SU-DHL-6 (cell line): ENCODE data around the gene TMEM239.

Source experiments
- H2AFZ ChIP-seq: fragments of 200-600 bp; sonication (generic); 2 replicates; pipeline ENCODE4 v1.6.1; 2014; ENCODE audit warnings: low read depth, mild to moderate bottlenecking, moderate library complexity, mixed read lengths, antibody characterized with exemption, low read length; ENCODE audit not compliant: severe bottlenecking
- H3F3A ChIP-seq: fragments of 200-600 bp; shearing (Covaris generic); 2 replicates; pipeline ENCODE4 v1.6.0; 2016; ENCODE audit warnings: antibody characterized with exemption, mild to moderate bottlenecking; ENCODE audit not compliant: insufficient read depth
- H3K27ac ChIP-seq: fragments of 200-600 bp; sonication (generic); 2 replicates; pipeline ENCODE4 v1.5.1; 2016; ENCODE audit warnings: low read depth, mild to moderate bottlenecking, low read length, moderate library complexity, mixed read lengths
- H3K27me3 ChIP-seq: fragments of 200-600 bp; sonication (generic), shearing (Covaris generic); 2 replicates; pipeline ENCODE4 v1.6.0; 2014; ENCODE audit warnings: mild to moderate bottlenecking, low read length
- H3K36me3 ChIP-seq: fragments of 200-600 bp; sonication (generic); 2 replicates; pipeline ENCODE4 v1.6.1; 2014; ENCODE audit warnings: mild to moderate bottlenecking, low read length, mixed read lengths
- H3K4me2 ChIP-seq: fragments of 300-600, 200-600 bp; shearing (Covaris generic), sonication (generic); 2 replicates; pipeline ENCODE4 v1.6.0; 2014; ENCODE audit warnings: low read length, low read depth, mild to moderate bottlenecking; ENCODE audit not compliant: poor library complexity, severe bottlenecking
- H3K4me3 ChIP-seq: fragments of 200-600 bp; sonication (generic); 2 replicates; pipeline ENCODE4 v1.5.1; 2014; ENCODE audit warnings: antibody characterized with exemption, low read length, mild to moderate bottlenecking, mixed read lengths; ENCODE audit not compliant: insufficient read depth, poor library complexity, severe bottlenecking
- H3K79me2 ChIP-seq: fragments of 200-600 bp; sonication (generic); 2 replicates; pipeline ENCODE4 v1.6.1; 2014; ENCODE audit warnings: mild to moderate bottlenecking, low read length, moderate library complexity; ENCODE audit not compliant: insufficient read depth
- H3K9ac ChIP-seq: fragments of 200-600 bp; sonication (generic); 2 replicates; pipeline ENCODE4 v1.7.0; 2014; ENCODE audit warnings: mild to moderate bottlenecking, low read length
- H3K9me2 ChIP-seq: fragments of 200-600 bp; sonication (generic); replicated peaks from 2 replicates; pipeline ENCODE4 v1.6.1; 2014; ENCODE audit warnings: low read length; ENCODE audit not compliant: insufficient read depth
- H3K9me3 ChIP-seq: fragments of 200-600 bp; sonication (generic); 2 replicates; pipeline ENCODE4 v1.6.1; 2014; ENCODE audit warnings: low read length, mixed read lengths; ENCODE audit not compliant: insufficient read depth
- H4K20me1 ChIP-seq: fragments of 200-600 bp; sonication (generic); 2 replicates; pipeline ENCODE4 v1.6.1; 2014; ENCODE audit warnings: low read depth, mild to moderate bottlenecking, antibody characterized with exemption, low read length, moderate library complexity, mixed read lengths
- EZH2phosphoT487 ChIP-seq: fragments of 200-600 bp; sonication (generic), shearing (Covaris generic); conservative IDR thresholded peaks from 2 replicates; pipeline ENCODE4 v1.6.1; 2018; ENCODE audit warnings: mild to moderate bottlenecking, antibody characterized with exemption, low read length, moderate library complexity, mixed read lengths
- TF ChIP-seq, protein P1 (sequence below): fragments of 200-600 bp; sonication (generic); IDR thresholded peaks from one replicate; pipeline ENCODE4 v1.5.1; 2017; ENCODE audit warnings: antibody characterized with exemption, mild to moderate bottlenecking, low read length, moderate library complexity; ENCODE audit not compliant: insufficient read depth, poor library complexity, severe bottlenecking

TMEM239 gene

GRCh38 chr20:2795451-2795850 is 20.7 kb upstream of the TMEM239 start:
- Histone ChIP-seq H3K9me2 (no peaks in the 10 kb centered on the region), H3K4me3 (no peak overlapping the region), H4K20me1 (no peaks in the 10 kb centered on the region), H3K79me2 (no peaks in the 10 kb centered on the region), H2AFZ (no peak overlapping the region), H3K4me2 (no peak overlapping the region), H3K9ac (no peak overlapping the region), H3F3A (no peaks in the 10 kb centered on the region), H3K27me3 (no peaks in the 10 kb centered on the region), H3K9me3 (no peaks in the 10 kb centered on the region), H3K27ac (no peak overlapping the region), H3K36me3 (no peaks in the 10 kb centered on the region)
- TF ChIP-seq EZH2phosphoT487: no peak
- TF ChIP-seq, protein P1, sequence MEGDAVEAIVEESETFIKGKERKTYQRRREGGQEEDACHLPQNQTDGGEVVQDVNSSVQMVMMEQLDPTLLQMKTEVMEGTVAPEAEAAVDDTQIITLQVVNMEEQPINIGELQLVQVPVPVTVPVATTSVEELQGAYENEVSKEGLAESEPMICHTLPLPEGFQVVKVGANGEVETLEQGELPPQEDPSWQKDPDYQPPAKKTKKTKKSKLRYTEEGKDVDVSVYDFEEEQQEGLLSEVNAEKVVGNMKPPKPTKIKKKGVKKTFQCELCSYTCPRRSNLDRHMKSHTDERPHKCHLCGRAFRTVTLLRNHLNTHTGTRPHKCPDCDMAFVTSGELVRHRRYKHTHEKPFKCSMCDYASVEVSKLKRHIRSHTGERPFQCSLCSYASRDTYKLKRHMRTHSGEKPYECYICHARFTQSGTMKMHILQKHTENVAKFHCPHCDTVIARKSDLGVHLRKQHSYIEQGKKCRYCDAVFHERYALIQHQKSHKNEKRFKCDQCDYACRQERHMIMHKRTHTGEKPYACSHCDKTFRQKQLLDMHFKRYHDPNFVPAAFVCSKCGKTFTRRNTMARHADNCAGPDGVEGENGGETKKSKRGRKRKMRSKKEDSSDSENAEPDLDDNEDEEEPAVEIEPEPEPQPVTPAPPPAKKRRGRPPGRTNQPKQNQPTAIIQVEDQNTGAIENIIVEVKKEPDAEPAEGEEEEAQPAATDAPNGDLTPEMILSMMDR: no peak

DNA sequence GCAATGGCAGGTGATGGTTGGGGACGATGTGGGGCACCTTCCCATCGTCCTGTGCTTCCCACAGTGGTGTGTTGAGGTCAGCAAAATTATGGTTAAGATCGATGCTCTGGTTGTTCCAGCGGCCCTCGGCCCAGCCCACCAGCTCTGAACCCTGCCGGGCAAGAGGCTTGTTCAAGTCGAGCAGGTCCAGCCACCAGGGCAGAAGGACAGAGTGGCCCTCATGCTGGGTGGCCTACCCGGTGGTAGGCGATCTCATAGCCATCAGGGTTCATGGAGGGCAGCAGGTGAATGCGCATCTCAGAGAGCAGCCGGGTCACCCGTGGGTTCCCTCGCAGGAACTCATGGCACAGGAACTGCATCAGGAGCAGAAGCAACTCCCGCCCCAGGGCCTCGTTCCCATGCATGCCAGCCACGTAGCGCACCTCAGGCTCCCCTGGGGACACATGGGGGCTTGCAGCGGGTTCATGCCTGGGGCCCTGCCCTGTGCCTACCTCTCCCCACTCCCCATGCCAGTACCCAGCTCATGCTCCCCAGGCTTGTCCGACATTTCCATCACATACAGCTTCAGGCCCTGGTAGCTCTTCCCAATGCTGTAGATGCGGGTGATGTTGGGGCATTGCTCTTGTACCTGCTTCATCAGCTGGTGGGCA is 20.0 kb upstream of the TMEM239 start:
- no peak overlapping the region for H3K4me2 ChIP-seq
- no peaks in the 10 kb centered on the region for H3K36me3 ChIP-seq

DNA sequence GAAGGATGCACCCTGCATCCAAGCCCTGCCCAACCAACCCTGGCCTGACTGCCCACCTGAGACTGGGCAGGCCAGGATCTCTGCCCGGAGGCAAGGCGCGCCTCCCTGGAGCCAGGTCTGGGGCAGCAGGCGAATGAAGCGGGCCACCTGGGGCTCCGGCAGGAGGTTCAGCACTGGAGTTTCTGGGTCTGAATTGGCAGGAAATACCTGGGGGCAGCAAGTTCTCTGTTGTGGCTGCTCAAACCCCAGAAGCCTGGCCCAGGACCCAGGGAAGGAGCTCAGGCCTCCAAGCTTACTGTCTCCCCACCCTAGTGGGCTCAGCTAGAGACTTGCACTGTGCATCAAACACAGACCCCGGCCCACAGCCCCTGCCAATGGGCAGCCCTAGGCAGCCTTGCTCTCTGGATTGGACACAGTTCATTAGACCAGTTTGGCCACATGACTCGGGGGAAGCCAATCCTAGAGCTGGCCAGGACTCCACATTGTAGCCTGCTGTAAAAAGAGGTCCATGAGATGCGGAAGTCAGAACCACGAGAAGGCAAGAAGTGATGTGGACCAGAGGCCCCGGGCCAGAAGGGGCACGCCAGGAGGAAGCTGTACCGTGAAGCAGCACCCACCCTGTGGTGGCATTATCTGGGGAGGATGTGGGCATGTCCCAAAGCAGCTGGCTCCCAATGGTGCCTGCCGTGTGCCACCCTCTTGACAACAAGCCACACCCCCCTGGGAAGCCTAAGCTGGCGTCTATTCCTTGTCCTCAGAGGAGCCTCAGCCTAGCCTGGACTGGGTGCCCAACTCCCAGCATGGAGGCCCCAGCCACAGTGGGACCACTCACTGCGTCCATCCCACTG is 18.8 kb upstream of the TMEM239 start:
- Histone ChIP-seq H3K4me2 (no peak overlapping the region), H3K9me2 (no peaks in the 10 kb centered on the region), H2AFZ (no peak overlapping the region), H3F3A (no peaks in the 10 kb centered on the region), H3K27me3 (no peaks in the 10 kb centered on the region), H3K9ac (no peak overlapping the region), H3K27ac (no peak overlapping the region), H3K79me2 (no peaks in the 10 kb centered on the region), H3K9me3 (no peaks in the 10 kb centered on the region), H4K20me1 (no peaks in the 10 kb centered on the region), H3K4me3 (no peak overlapping the region), H3K36me3 (no peaks in the 10 kb centered on the region)
- TF ChIP-seq, protein P1: no peak
- no peak for TF ChIP-seq EZH2phosphoT487

More for the DNA sequence above, 20.0 kb upstream of the TMEM239 start:
- Histone ChIP-seq H3K27me3 (no peaks in the 10 kb centered on the region), H3K27ac (no peak overlapping the region), H3K9me3 (no peaks in the 10 kb centered on the region), H4K20me1 (no peaks in the 10 kb centered on the region), H3K4me3 (no peak overlapping the region), H2AFZ (no peak overlapping the region), H3F3A (no peaks in the 10 kb centered on the region), H3K79me2 (no peaks in the 10 kb centered on the region), H3K9ac (no peak overlapping the region), H3K9me2 (no peaks in the 10 kb centered on the region)
- no peak for TF ChIP-seq EZH2phosphoT487
- TF ChIP-seq, protein P1: no peak
